ENCODE measurements around the gene APOC1.
A peak's percentile ranks its signal among the peaks of the same experiment; 100 is the strongest.
"Not testable (repeated sequence)": the region's sequence is repeated elsewhere in the genome, so short reads cannot be mapped to it uniquely, and the experiment has no call there.

The APOC1 gene

GRCh38 chr19:44913512-44914432 lies 636 bp upstream of the APOC1 start:
- peaks cover 33 to 48% of the 10 kb centered on the region in 2 donors for H3K27me3 Mint-ChIP-seq
- H3K36me3 Mint-ChIP-seq; DNase-seq; ATAC-seq (replicated peaks); H3K9me3 Mint-ChIP-seq: not testable (repeated sequence)
- peak overlapping the region; percentile 94 to 98 for H3K4me3 Mint-ChIP-seq
- H3K27ac Mint-ChIP-seq: peak overlapping the region; percentile 98
- H3K4me1 Mint-ChIP-seq: peaks cover 17 to 25% of the 10 kb centered on the region in 2 donors

- ATAC-seq (replicated peaks) (no peak), DNase-seq (no peak)
- Mint-ChIP-seq H3K9me3 (no peaks in the 10 kb centered on the region), H3K27ac (no peak overlapping the region), H3K4me1 (peaks cover 8 to 15% of the 10 kb centered on the region in 2 donors), H3K36me3 (no peaks in the 10 kb centered on the region), H3K4me3 (no peak overlapping the region), H3K27me3 (peaks cover 19 to 37% of the 10 kb centered on the region in 2 donors)
Observed at GRCh38 chr19:44924243-44924725, 9.9 kb downstream of the APOC1 start.

GRCh38 chr19:44925114-44925891 lies 10.9 kb downstream of the APOC1 start:
- H3K27me3 Mint-ChIP-seq: peaks cover 19 to 45% of the 10 kb centered on the region in 2 donors
- no peak overlapping the region for H3K4me3 Mint-ChIP-seq
- peaks cover 8 to 15% of the 10 kb centered on the region in 2 donors for H3K4me1 Mint-ChIP-seq
- no peaks in the 10 kb centered on the region for H3K36me3 Mint-ChIP-seq
- H3K27ac Mint-ChIP-seq: no peak overlapping the region
- DNase-seq: no peak
- H3K9me3 Mint-ChIP-seq: no peaks in the 10 kb centered on the region
- ATAC-seq (replicated peaks): no peak

- not testable (repeated sequence) for H3K36me3 Mint-ChIP-seq
- Mint-ChIP-seq H3K27me3 (peaks cover 19 to 45% of the 10 kb centered on the region in 2 donors), H3K4me1 (peaks cover 8 to 15% of the 10 kb centered on the region in 2 donors)
Observed at GRCh38 chr19:44926245-44927077, 12.1 kb downstream of the APOC1 start.

GRCh38 chr19:44927746-44928145 lies 13.3 kb downstream of the APOC1 start:
- ATAC-seq (replicated peaks) (no peak), DNase-seq (no peak)
- Mint-ChIP-seq H3K36me3 (no peaks in the 10 kb centered on the region), H3K4me3 (no peak overlapping the region), H3K4me1 (peaks cover 8 to 15% of the 10 kb centered on the region in 2 donors), H3K27me3 (peaks cover 19 to 45% of the 10 kb centered on the region in 2 donors), H3K9me3 (no peaks in the 10 kb centered on the region), H3K27ac (no peak overlapping the region)

More at GRCh38 chr19:44926245-44927077, 12.1 kb downstream of the APOC1 start:
- Mint-ChIP-seq H3K27ac (peak overlapping the region; percentile 92), H3K4me3 (peak overlapping the region; percentile 79 to 83)
- not testable (repeated sequence) for H3K9me3 Mint-ChIP-seq, DNase-seq
- ATAC-seq (replicated peaks): peak; percentile 29 to 43

GRCh38 chr19:44930088-44930487 lies 15.7 kb downstream of the APOC1 start:
- no peaks in the 10 kb centered on the region for H3K9me3 Mint-ChIP-seq
- H3K4me3 Mint-ChIP-seq: no peak overlapping the region
- H3K27me3 Mint-ChIP-seq: peaks cover 18 to 34% of the 10 kb centered on the region in 2 donors
- H3K27ac Mint-ChIP-seq: no peak overlapping the region
- H3K36me3 Mint-ChIP-seq: no peaks in the 10 kb centered on the region
- ATAC-seq (replicated peaks) (no peak), DNase-seq (no peak)
- H3K4me1 Mint-ChIP-seq: peaks cover 8 to 15% of the 10 kb centered on the region in 2 donors

- no peaks in the 10 kb centered on the region for H3K36me3 Mint-ChIP-seq
- H3K27ac Mint-ChIP-seq: no peak overlapping the region
- H3K4me1 Mint-ChIP-seq: peaks cover 6 to 9% of the 10 kb centered on the region in 2 donors
- no peak overlapping the region for H3K4me3 Mint-ChIP-seq
- no peaks in the 10 kb centered on the region for H3K9me3 Mint-ChIP-seq
- DNase-seq (no peak), ATAC-seq (replicated peaks) (no peak)
- H3K27me3 Mint-ChIP-seq: peaks cover 6 to 19% of the 10 kb centered on the region in 2 donors
Observed at GRCh38 chr19:44931541-44931940, 17.1 kb downstream of the APOC1 start.

GRCh38 chr19:44939668-44940067 lies 25.3 kb downstream of the APOC1 start:
- Mint-ChIP-seq H3K36me3 (peaks cover 0 to 5% of the 10 kb centered on the region in 2 donors), H3K27ac (no peak overlapping the region), H3K27me3 (no peaks in the 10 kb centered on the region), H3K4me1 (peaks cover 13 to 20% of the 10 kb centered on the region in 2 donors), H3K9me3 (no peaks in the 10 kb centered on the region), H3K4me3 (no peak overlapping the region)
- ATAC-seq (replicated peaks) (no peak), DNase-seq (no peak)

GRCh38 chr19:44942067-44942571 lies 27.7 kb downstream of the APOC1 start, which contains the start of gene APOC4:
TSS of gene APOC4 (plus strand) at chr19:44942237. CDS start at chr19:44942278, 41 bp downstream.
- ATAC-seq (replicated peaks): no peak
- peaks cover 15 to 31% of the 10 kb centered on the region in 2 donors for H3K4me1 Mint-ChIP-seq
- no peak within 1 kb of the TSS for H3K27ac Mint-ChIP-seq
- DNase-seq: no peak
- H3K9me3 Mint-ChIP-seq: no peaks in the 10 kb centered on the region
- H3K27me3 Mint-ChIP-seq: no peaks in the 10 kb centered on the region
- peaks cover 0 to 5% of the 10 kb centered on the region in 2 donors for H3K36me3 Mint-ChIP-seq
- H3K4me3 Mint-ChIP-seq: no peak within 1 kb of the TSS

GRCh38 chr19:44943801-44944249 lies 29.4 kb downstream of the APOC1 start:
- Mint-ChIP-seq H3K27me3 (no peaks in the 10 kb centered on the region), H3K4me3 (peak overlapping the region; percentile 41 to 64)

GRCh38 chr19:44947041-44947581 lies 32.7 kb downstream of the APOC1 start:
- no peak for DNase-seq
- peaks cover 16 to 40% of the 10 kb centered on the region in 2 donors for H3K4me1 Mint-ChIP-seq
- ATAC-seq (replicated peaks): no peak
- peaks cover 0 to 9% of the 10 kb centered on the region in 2 donors for H3K36me3 Mint-ChIP-seq
- no peaks in the 10 kb centered on the region for H3K9me3 Mint-ChIP-seq
- peak overlapping the region; percentile 70 for H3K27ac Mint-ChIP-seq
- no peaks in the 10 kb centered on the region for H3K27me3 Mint-ChIP-seq
- H3K4me3 Mint-ChIP-seq: no peak overlapping the region

More at GRCh38 chr19:44943801-44944249, 29.4 kb downstream of the APOC1 start:
- DNase-seq: peak; percentile 72
- Mint-ChIP-seq H3K36me3 (peaks cover 0 to 9% of the 10 kb centered on the region in 2 donors), H3K9me3 (no peaks in the 10 kb centered on the region), H3K27ac (peak overlapping the region; percentile 97), H3K4me1 (peaks cover 15 to 36% of the 10 kb centered on the region in 2 donors)
- ATAC-seq (replicated peaks): peak; percentile 97

- Mint-ChIP-seq H3K9me3 (no peaks in the 10 kb centered on the region), H3K27ac (peak overlapping the region; percentile 52), H3K27me3 (no peaks in the 10 kb centered on the region), H3K4me1 (peaks cover 12 to 35% of the 10 kb centered on the region in 2 donors), H3K36me3 (peaks cover 0 to 9% of the 10 kb centered on the region in 2 donors), H3K4me3 (no peak overlapping the region)
- no peak for DNase-seq
- ATAC-seq (replicated peaks): no peak
Observed at GRCh38 chr19:44948237-44948636, 33.8 kb downstream of the APOC1 start.
